Activated CD8-positive, alpha-beta memory T cell treated with anti-CD3 and anti-CD28 coated beads, Interleukin-2, amount 50 U/mL, for 24 hours (primary cell): Measurements from ENCODE around the gene CNDP1.

Source experiments
- DNase-seq: peaks from one replicate; pipeline ENCODE4 v3.0.0-alpha.2; 2020; ENCODE audit errors: extremely low read depth

CNDP1 gene

DNA sequence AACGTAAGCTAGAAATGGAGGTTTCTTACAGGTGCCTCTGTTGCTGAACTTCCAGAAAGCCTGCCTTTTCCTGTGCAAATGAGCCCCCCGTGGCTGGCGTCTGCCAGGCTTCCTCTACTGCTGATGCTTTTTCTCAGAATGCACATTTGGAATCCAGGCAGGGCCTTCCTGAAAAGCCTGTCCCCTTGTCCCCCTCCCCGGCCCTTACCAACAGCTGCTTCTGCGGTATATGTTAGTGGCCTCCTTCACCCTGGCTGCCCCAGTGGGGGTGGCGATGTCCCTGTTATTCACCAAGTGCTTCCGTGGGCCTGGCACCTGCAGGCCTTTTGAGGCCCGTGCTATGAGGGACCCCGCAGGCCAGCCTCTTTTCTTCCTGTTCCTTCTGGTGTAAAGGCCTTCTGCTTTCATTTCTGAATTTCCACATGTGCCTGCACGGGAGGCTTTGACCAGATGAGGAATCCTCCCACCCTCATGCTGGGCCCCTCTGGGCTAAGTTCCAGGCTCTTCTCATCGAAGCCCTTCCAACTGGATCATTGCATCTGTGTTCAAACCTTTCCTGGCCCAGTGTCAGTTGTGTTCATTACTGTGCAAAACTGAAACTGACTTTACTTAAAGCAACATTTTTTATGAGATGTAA, 27.7 kb upstream of the CNDP1 start:
- DNase-seq = no peak

DNA sequence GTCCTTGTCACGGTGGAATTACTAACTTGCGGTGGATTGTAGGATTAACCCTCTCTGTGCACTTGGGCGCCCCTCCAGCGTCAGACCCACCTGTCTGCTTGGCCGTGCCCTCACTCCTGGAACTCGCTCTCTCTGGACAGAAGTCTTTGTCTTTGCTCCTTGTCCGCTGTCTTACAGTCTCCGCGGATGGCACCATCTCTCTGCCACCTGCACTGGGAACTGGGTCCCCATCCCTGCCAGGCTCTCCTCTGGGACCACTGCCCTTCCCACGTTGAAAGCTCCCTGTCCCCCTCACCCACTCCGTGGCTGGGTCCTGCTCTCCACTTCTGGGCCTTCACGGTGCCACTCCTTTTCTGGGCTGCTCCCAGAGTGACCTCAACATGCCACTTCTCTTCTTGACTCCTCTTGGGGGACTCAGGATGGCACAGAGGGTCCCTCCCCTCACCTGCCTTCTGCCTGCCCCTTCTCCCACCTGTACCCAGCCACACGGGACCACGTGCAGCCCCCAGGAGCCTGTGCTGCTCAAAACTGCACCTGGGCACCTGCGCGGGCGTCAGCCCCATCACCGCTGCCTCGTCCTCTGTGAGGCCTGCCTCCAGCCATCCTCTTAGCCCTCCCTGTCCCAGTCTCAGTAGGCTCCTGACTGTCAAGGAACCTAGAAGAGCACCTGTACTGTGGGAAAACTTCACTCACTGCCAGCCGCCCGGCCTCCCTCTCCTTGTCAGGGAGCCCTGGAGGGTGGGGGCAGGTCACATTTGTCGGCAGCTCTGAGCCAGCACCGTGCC, 27.0 kb upstream of the CNDP1 start:
- DNase-seq = no peak

DNA sequence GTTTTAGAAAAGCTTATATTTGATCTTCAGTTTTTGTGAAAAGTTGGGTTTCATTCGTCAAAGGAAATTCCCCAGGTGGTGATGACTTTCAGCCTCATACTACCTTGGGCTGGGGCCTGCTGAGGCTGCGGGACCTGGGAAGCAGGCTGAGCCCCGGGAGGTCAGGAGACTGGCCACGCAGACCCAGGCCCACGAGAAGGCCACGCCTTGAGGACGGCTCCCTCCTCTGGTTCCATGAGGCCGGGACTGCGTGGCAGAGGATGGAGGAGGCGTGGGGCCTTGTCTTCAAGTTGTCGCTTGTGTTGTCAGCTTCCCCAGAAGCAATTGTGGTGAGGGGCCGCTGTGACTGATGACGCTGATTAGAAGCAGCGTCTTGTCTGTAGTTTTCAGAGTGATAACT, 26.4 kb upstream of the CNDP1 start:
- DNase-seq = no peak

- DNase-seq = no peak
Measured at GRCh38 chr18:74508366-74508765, 25.9 kb upstream of the CNDP1 start.

- DNase-seq = no peak
Measured at GRCh38 chr18:74508821-74509225, 25.5 kb upstream of the CNDP1 start.

DNA sequence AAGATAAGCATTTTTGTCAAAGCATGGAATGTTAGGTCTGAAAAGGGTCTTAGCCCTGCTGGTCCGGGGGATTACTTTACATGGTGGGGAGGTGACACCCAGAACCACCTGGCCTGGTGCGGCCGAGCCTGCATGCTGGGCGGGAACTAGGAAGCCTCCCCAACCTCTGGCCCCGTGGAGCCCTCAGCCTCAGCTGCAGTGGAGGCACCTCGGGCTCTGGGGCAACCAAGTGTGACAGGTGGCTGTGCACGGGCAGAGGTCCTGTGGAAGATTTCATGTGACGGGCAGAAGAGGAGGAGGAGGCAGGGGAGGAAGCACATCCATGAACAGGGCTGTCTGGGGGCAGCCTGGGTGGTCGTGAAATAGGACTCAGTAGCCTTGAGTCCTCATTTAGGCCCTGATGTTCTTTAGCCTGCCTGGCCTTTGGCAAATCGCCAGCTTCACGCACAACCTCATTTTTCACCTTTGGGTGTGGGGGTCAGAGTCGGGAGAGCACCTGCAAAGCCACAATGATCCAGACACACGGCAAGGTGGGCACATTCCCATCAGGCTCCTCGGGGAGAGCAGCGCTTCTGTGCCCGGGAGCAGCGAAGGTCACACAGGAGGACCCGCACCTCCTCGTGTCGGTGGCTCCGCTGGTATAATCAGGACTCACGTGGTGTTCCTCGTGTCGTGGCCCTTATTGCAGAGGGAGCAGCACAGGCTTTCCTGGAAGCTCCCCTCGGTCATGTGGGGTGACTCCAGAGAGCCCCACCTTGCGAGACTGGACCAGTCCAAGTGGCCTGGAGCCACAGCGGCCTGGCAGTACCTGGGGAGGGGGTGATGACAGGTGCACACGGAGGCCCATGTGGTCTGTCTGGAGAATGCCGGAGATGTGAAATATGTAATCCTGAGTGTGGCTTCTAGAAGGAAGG, 24.2 kb upstream of the CNDP1 start:
- no peak for DNase-seq

GRCh38 chr18:74510770-74511095, 23.6 kb upstream of the CNDP1 start:
- no peak for DNase-seq

DNA sequence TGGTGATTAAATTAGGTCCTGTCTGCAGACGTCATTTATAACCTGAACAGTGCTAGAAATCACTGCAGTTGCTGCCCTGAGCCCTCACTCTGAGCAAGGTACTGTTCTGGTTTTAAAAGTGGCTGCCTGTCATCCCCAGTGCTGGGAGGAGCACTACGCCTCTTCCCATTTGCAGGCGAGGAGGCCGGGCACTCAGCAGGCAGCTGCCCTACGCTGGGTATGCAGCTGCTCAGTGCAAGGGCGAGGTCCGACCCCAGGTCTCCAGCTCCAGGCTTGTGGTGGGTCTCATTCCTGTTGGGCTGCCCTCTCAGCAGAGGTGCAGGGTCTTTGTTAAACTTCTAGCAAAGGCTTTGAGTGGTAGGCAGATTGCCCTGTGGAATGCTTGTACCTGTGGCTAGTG, 22.5 kb upstream of the CNDP1 start:
- DNase-seq = no peak

DNA sequence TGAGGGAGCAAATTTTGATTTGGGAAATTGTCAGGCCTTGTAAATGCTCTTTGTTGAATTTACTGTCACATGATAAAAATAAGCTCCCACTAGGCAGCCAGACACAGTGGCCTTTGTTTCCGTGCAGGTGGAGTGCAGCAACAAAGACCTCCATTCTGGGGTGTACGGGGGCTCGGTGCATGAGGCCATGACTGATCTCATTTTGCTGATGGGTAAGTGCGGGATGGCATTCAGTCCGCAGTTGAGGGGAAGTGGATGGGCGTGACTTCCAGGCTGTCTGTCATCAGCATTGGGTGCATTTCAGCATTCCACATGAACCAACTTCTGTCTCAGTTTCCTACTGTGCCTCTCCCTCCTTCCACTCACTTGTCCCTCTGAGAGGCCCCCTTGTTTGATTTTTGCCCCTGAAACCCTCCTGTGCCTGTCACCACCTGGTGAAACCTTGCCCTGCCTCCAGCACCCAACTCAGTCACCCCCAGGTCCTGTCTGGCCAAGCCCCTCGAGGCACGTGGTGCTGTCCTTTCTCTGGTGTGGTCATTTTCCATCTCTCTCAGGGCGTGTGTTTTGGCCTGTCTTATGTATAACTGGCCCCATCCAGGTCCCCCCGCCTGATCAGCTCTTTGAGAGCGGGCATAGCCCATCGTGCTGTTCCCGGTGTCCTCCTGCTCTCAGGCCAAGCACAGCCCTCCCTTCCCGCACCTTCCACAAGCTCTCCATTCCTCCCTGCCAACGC, 21.8 kb upstream of the CNDP1 start:
- DNase-seq = no peak

DNA sequence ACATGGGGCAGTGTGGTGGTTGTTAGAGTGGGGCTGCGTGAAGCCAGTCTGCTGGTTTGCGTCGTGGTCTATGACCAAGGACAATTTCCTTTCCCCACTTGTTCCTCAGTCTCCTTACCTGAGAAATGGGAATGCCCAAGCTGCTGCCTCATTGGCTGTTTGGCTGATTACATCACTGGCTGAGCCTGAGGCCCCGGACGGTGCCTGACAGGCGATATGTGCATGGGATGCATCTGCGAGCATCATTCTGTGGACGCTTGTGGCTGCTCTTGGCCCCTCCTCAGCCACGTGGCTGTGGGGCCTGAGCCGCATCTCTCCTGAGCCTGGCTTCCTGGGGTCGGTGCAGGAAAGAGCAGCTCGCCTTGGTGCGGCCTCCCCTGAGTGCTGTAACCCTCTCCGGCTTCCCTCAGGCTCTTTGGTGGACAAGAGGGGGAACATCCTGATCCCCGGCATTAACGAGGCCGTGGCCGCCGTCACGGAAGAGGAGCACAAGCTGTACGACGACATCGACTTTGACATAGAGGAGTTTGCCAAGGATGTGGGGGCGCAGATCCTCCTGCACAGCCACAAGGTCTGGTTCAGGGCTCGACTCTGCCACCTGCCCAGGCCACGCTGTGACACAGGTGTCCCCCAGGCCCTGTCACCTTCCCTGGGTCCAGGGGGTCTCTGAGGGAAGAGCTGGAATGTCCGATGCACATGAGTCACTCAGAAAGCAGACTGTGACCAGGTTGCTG, 21.0 kb upstream of the CNDP1 start:
- no peak for DNase-seq

- no peak for DNase-seq
Measured at GRCh38 chr18:74513883-74514205, 20.5 kb upstream of the CNDP1 start.

- no peak for DNase-seq
Measured at GRCh38 chr18:74514860-74515495, 19.3 kb upstream of the CNDP1 start.

- no peak for DNase-seq
Measured at GRCh38 chr18:74515620-74516231, 18.6 kb upstream of the CNDP1 start.

GRCh38 chr18:74516271-74517235, 17.7 kb upstream of the CNDP1 start:
- DNase-seq = no peak

- DNase-seq = no peak
Measured at GRCh38 chr18:74517236-74517630, 17.1 kb upstream of the CNDP1 start.

- DNase-seq = no peak
Measured at GRCh38 chr18:74518456-74519295, 15.6 kb upstream of the CNDP1 start.

DNA sequence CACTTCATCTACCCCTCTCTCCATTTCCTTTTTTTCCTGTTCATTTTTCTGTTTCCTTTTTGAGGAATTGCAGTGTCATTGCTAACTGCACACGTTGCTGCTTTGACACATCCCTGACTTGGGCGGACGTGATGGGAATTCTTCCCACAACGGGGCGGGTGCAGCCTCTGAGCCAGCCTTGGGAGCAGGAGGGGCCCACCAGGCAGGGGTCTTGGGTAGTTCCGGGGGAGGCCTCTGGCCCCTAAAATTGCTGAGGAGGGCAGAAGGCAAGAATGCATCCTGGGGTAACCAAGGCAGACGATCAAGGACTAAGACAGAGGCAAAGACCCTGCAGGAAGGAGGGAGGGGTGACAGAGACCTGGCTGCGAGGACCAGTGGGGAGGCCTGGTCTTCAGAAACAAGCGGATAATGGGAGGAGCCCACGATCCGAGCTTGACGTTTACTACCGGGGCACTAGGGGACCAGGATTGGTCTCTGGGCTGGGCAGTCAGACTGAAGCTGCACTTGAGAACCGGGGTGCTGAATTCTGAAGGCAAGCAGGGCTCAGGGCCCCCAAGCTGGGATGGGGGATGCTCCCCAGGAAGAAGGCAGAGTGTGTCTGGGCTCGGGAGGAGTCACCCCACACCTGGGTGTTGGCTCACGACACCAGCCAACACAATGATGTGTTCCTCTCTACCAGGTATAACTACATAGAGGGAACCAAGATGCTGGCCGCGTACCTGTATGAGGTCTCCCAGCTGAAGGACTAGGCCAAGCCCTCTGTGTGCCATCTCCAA, 14.8 kb upstream of the CNDP1 start:
- no peak for DNase-seq
